OCI-LY3 (cell line): ENCODE data around the gene EIPR1.

ENCODE experiments used
- CTCF ChIP-seq: fragments of 200-600, 300-600 bp; sonication (generic); IDR thresholded peaks from 2 replicates; pipeline ENCODE4 v1.5.1; 2014; ENCODE audit warnings: antibody characterized with exemption, low read length, low read depth
- EZH2phosphoT487 ChIP-seq: fragments of 200-600 bp; shearing (Covaris generic); IDR thresholded peaks from 2 replicates; pipeline ENCODE4 v1.6.1; 2018; ENCODE audit warnings: antibody characterized with exemption, mixed run types, low read depth

- TF ChIP-seq CTCF, result no peak
- TF ChIP-seq EZH2phosphoT487, result no peak
Observed at GRCh38 chr2:3326871-3327270, 50.7 kb downstream of the EIPR1 start.
